K562 (cell line): Measurements from ENCODE around the gene HEPACAM2. TPM values are rescaled to one million over a fixed set of nuclear protein-coding genes. Genes with fewer than 3 reads are reported as not detected.

ENCODE experiments used
- ATAC-seq: fragments of 200-7000 bp; cut with Tn5 transposase; 3 replicates; pipeline ENCODE4 v1.9.1; 2020; ENCODE audit warnings: moderate library complexity
- BruUV-seq: library from RNA; stranded (reverse); fragments of 400-500 nt; replicated peaks from 2 replicates; lab custom pipeline; 2021; lab: Mats Ljungman, UMichigan
- CTCF ChIA-PET: fragments of 300-600 bp; formaldehyde crosslinking; extraction: SDS; loops from one replicate; lab custom pipeline; 2021; ENCODE audit warnings: low intra/inter-chr PET ratio; lab: Yijun Ruan, JAX
- POLR2A ChIA-PET: fragments of 300-600, 350-650 bp; sonication (Branson Sonifier 250); formaldehyde crosslinking; extraction: SDS; loops from one replicate; lab custom pipeline; 2021; ENCODE audit warnings: antibody characterized with exemption, inconsistent platforms; lab: Yijun Ruan, JAX
- DNase-seq, 4 experiments: peaks; one replicate each; pipeline versions ENCODE4 v3.0.0 to v3.0.0-alpha.2; 2011 to 2018; ENCODE audit warnings: low spot score in 3 of 4, mixed read lengths in 3 of 4; ENCODE audit errors: extremely low read depth in 1 of 4
- FAIRE-seq: peaks from 2 replicates; lab custom pipeline; 2011; peaks lifted over from hg19 to GRCh38; lab: Jason Lieb, UNC
- H2AFZ ChIP-seq: 2 replicates; pipeline ENCODE4 v1.6.0; 2011; ENCODE audit warnings: low read depth, low read length, control low read depth, inconsistent platforms
- H3K27ac ChIP-seq: fragments of 200-600 bp; 3 replicates; pipeline ENCODE4 v1.8.0; 2011; ENCODE audit warnings: low read depth, mild to moderate bottlenecking, control low read depth, inconsistent platforms, low read length, moderate library complexity, mixed read lengths; ENCODE audit errors: extremely low read depth
- H3K27me3 ChIP-seq, 2 experiments: fragments of 300-600 bp in 1 of 2; 2 replicates in 1 of 2; 3 replicates in 1 of 2; pipeline versions ENCODE4 v1.6.0 to v1.8.0; 2011; ENCODE audit warnings: inconsistent platforms in 2 of 2, low read length in 2 of 2, mild to moderate bottlenecking in 1 of 2, mixed read lengths in 1 of 2, moderate library complexity in 1 of 2; ENCODE audit not compliant: control insufficient read depth in 2 of 2, insufficient read depth in 2 of 2
- H3K36me3 ChIP-seq: fragments of 300-600 bp; 3 replicates; pipeline ENCODE4 v1.8.0; 2011; ENCODE audit warnings: mild to moderate bottlenecking, low read length, inconsistent platforms; ENCODE audit not compliant: control insufficient read depth, insufficient read depth
- H3K4me1 ChIP-seq, 2 experiments: fragments of 200-600 bp in 1 of 2; replicated peaks in 1 of 2; 2 replicates in 1 of 2; 3 replicates in 1 of 2; pipeline versions ENCODE4 v1.5.1 to v1.8.0; 2011; ENCODE audit warnings: inconsistent platforms in 2 of 2, low read length in 2 of 2, mild to moderate bottlenecking in 1 of 2, mixed read lengths in 1 of 2, moderate library complexity in 1 of 2; ENCODE audit not compliant: control insufficient read depth in 2 of 2, insufficient read depth in 2 of 2
- H3K4me2 ChIP-seq: 2 replicates; pipeline ENCODE4 v1.6.1; 2011; ENCODE audit warnings: low read length, control low read depth, inconsistent platforms, mixed read lengths; ENCODE audit not compliant: insufficient read depth
- H3K4me3 ChIP-seq: fragments of 200-600 bp; sonication (generic), shearing (Covaris generic); 2 replicates; pipeline ENCODE4 v1.5.1; 2016; ENCODE audit warnings: control low read depth, inconsistent platforms
- H3K79me2 ChIP-seq: fragments of 200-600 bp; 3 replicates; pipeline ENCODE4 v1.8.0; 2011; ENCODE audit warnings: low read length, inconsistent platforms; ENCODE audit not compliant: control insufficient read depth, insufficient read depth
- H3K9ac ChIP-seq, 2 experiments: 2 replicates each; pipeline versions ENCODE4 v1.6.0 to v1.6.1; 2011; ENCODE audit warnings: low read depth in 2 of 2, low read length in 2 of 2, control low read depth in 1 of 2, inconsistent platforms in 1 of 2, mild to moderate bottlenecking in 1 of 2, mixed read lengths in 1 of 2; ENCODE audit not compliant: insufficient read depth in 1 of 2
- H3K9me1 ChIP-seq: one replicate; pipeline ENCODE4 v1.6.0; 2011; ENCODE audit warnings: inconsistent platforms, mild to moderate bottlenecking, low read length, moderate library complexity; ENCODE audit not compliant: control insufficient read depth, insufficient read depth
- H3K9me3 ChIP-seq: replicated peaks from 2 replicates; pipeline ENCODE4 v1.5.1; 2011; ENCODE audit warnings: low read depth, low read length, inconsistent platforms; ENCODE audit not compliant: control insufficient read depth, insufficient read depth
- H4K20me1 ChIP-seq: replicated peaks from 2 replicates; pipeline ENCODE4 v1.6.1; 2011; ENCODE audit warnings: low read length, inconsistent platforms, mixed read lengths; ENCODE audit not compliant: control insufficient read depth, insufficient read depth
- CXXC5 ChIP-seq: fragments of 250-450 bp; sonication (Bioruptor Pico); IDR thresholded peaks from 2 replicates; pipeline ENCODE4 v1.8.0; 2022; ENCODE audit warnings: inconsistent platforms, mild to moderate bottlenecking, moderate library complexity
- GMEB1 ChIP-seq: fragments of 250-450 bp; sonication (Bioruptor Pico); IDR thresholded peaks from 2 replicates; pipeline ENCODE4 v1.4.0; 2020; ENCODE audit warnings: mild to moderate bottlenecking
- MEIS2 ChIP-seq: fragments of 450-650 bp; IDR thresholded peaks from 2 replicates; pipeline ENCODE4 v1.6.1; 2014; ENCODE audit warnings: mild to moderate bottlenecking; ENCODE audit not compliant: partially characterized antibody
- NR2C2 ChIP-seq, 2 experiments: fragments of 200-800 bp in 1 of 2; sonication (Bioruptor generic) in 1 of 2; sonication (generic) in 1 of 2; formaldehyde crosslinking in 1 of 2; IDR thresholded peaks; 2 replicates each; pipeline versions ENCODE4 v1.6.1 to v1.8.0; 2016 to 2022; ENCODE audit warnings: mild to moderate bottlenecking in 1 of 2, missing compliant biosample characterization in 1 of 2, missing genetic modification characterization in 1 of 2, missing genetic modification reagents in 1 of 2
- PBX2 ChIP-seq, 2 experiments: IDR thresholded peaks in 1 of 2; conservative IDR thresholded peaks in 1 of 2; 2 replicates each; pipeline ENCODE4 v1.6.1; 2016; ENCODE audit warnings: low read depth in 2 of 2, mild to moderate bottlenecking in 1 of 2, missing compliant biosample characterization in 1 of 2, missing genetic modification characterization in 1 of 2, moderate library complexity in 1 of 2
- PKNOX1 ChIP-seq: fragments of 450-650 bp; IDR thresholded peaks from 2 replicates; pipeline ENCODE4 v1.6.1; 2016
- TEAD4 ChIP-seq, 2 experiments: sonication (generic) in 1 of 2; formaldehyde crosslinking in 1 of 2; IDR thresholded peaks; 2 replicates each; pipeline versions ENCODE4 v1.6.1 to v1.8.0; 2012 to 2022; ENCODE audit warnings: borderline replicate concordance in 1 of 2, inconsistent platforms in 1 of 2, low read length in 1 of 2, mild to moderate bottlenecking in 1 of 2, missing genetic modification reagents in 1 of 2
- THAP12 ChIP-seq: fragments of 250-450 bp; sonication (Bioruptor Pico); IDR thresholded peaks from 2 replicates; pipeline ENCODE4 v1.9.0; 2021; ENCODE audit warnings: mild to moderate bottlenecking, inconsistent platforms
- WGBS: fragments of 100-300 bp; shearing (Covaris generic); methylation state at CpG from one replicate; pipeline ENCODE4 v1.1.6; 2016; ENCODE audit warnings: low coverage, mixed read lengths; ENCODE audit not compliant: insufficient coverage; ENCODE audit errors: missing lambda C conversion rate; 5-methylcytosine and 5-hydroxymethylcytosine counted together
- in situ Hi-C: fragments of 300-500 bp; cut with MboI; formaldehyde crosslinking; loops from 4 replicates; pipeline ENCODE4 v1.15.0; 2018; ENCODE audit warnings: inconsistent platforms, mixed read lengths
- intact Hi-C: fragments of 100-400 bp; cut with micrococcal nuclease; formaldehyde crosslinking; loops from 2 replicates; pipeline ENCODE4 v1.14.2; 2022
- polyA plus RNA-seq, 8 experiments: library from polyadenylated mRNA; depleted of rRNA in 4 of 8; stranded (reverse) in 5 of 8; unstranded in 3 of 8; fragments of >200 nt; fragmentation: Nextera tagmentation in 2 of 8; fragmentation: Illumina TruSeq in 1 of 8; extraction: Ambion mirVana in 2 of 8; extraction: Trizol in 1 of 8; gene quantifications; 2 replicates each; pipeline versions ENCODE4 v1.2.1 to v1.2.3, GENCODE V29; 2011 to 2014; ENCODE audit warnings: inconsistent platforms in 1 of 8, missing spikeins in 1 of 8
- total RNA-seq, 7 experiments: library from RNA; depleted of rRNA in 6 of 7; stranded (reverse); fragments of >200 nt in 6 of 7; fragmentation: Illumina TruSeq in 2 of 7; extraction: Trizol in 2 of 7; gene quantifications; 2 replicates each; pipeline versions ENCODE4 v1.2.1 to v1.2.3, GENCODE V29; 2011 to 2021; ENCODE audit warnings: low replicate concordance in 1 of 7
- TF ChIP-seq, protein P1 (sequence below): IDR thresholded peaks from 2 replicates; pipeline ENCODE4 v1.6.1; 2011; ENCODE audit warnings: borderline replicate concordance, low read depth, mild to moderate bottlenecking, moderate library complexity, low read length; ENCODE audit not compliant: insufficient read depth, poor library complexity, severe bottlenecking

Gene HEPACAM2
- total and polyA plus RNA-seq, 9 of the 15 experiments (the other 6 are each of a cell fraction or from before 2014, with no cell fraction given): 2.0 to 6.5 (median 3.9) TPM

DNA sequence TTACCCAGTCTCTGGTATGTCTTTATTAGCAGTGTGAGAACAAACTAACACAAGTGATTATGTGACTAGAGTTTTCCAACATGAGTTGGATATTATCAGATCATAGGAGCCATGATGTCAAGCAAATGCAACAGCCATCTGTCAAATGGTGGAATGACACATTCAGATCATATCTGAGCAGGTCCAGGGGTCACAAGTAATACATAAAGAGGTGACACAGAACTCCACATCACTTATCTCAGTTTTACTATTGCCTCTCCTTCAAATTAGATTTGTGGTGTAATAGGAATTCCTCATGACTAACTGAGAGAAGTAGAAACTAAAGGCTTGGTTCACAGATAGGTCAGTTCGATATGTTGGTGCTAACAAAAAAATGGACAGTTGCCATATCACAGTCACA, 65.9 kb downstream of the HEPACAM2 start:
- POLR2A ChIA-PET: no interaction called here
- no peak overlapping the region for H3K4me3 ChIP-seq
- TF ChIP-seq MEIS2 (peak; percentile 77), PBX2 (CRISPR knock-in tag; IDR thresholded peaks at IDR 0.05; ENCODE audit: low read depth) (no peak), PBX2 (tag; conservative IDR thresholded peaks at IDR 0.05; ENCODE audit: low read depth) (peak; percentile 51), GMEB1 (CRISPR knock-in tag) (no peak), CXXC5 (no peak), THAP12 (CRISPR knock-in tag) (no peak), NR2C2 (CRISPR knock-in tag; IDR thresholded peaks at IDR 0.05) (no peak), NR2C2 (tag; IDR thresholded peaks at IDR 0.05) (peak; percentile 25; the same call in 1 of the 2 replicates), PKNOX1 (peak; percentile 41; the same call in 1 of the 2 replicates), TEAD4 (IDR thresholded peaks at IDR 0.05; ENCODE audit: low read length) (peak; percentile 15; the same call in 1 of the 2 replicates), TEAD4 (CRISPR knock-in tag; IDR thresholded peaks at IDR 0.05; ENCODE audit: borderline replicate concordance) (no peak)
- TF ChIP-seq, protein P1, sequence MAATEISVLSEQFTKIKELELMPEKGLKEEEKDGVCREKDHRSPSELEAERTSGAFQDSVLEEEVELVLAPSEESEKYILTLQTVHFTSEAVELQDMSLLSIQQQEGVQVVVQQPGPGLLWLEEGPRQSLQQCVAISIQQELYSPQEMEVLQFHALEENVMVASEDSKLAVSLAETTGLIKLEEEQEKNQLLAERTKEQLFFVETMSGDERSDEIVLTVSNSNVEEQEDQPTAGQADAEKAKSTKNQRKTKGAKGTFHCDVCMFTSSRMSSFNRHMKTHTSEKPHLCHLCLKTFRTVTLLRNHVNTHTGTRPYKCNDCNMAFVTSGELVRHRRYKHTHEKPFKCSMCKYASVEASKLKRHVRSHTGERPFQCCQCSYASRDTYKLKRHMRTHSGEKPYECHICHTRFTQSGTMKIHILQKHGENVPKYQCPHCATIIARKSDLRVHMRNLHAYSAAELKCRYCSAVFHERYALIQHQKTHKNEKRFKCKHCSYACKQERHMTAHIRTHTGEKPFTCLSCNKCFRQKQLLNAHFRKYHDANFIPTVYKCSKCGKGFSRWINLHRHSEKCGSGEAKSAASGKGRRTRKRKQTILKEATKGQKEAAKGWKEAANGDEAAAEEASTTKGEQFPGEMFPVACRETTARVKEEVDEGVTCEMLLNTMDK: no peak

More for the DNA sequence above, 65.9 kb downstream of the HEPACAM2 start:
- no peak for ATAC-seq
- FAIRE-seq: no peak
- Histone ChIP-seq H2AFZ (no peak overlapping the region), H3K27ac (no peak overlapping the region), H4K20me1 (no peaks in the 10 kb centered on the region), H3K9me3 (no peaks in the 10 kb centered on the region), H3K36me3 (no peaks in the 10 kb centered on the region), H3K4me2 (no peak overlapping the region), H3K79me2 (no peaks in the 10 kb centered on the region), H3K9ac (no peak overlapping the region), H3K9me1 (no peaks in the 10 kb centered on the region), H3K27me3 (no peaks in the 10 kb centered on the region), H3K4me1 (no peaks in the 10 kb centered on the region)
- WGBS: 0% methylated on average over 1 of the region's 1 CpG
- intact Hi-C loops (no loop called here), in situ Hi-C loops (no loop called here)
- CTCF ChIA-PET: no interaction called here
- no TSS peak for BruUV-seq
- DNase-seq: no peak
